Astrocyte of the cerebellum (primary cell): ENCODE data around the gene YAF2.
"Not testable (repeated sequence)": the region's sequence is repeated elsewhere in the genome, so short reads cannot be mapped to it uniquely, and the experiment has no call there.

Experiments used
- DNase-seq: peaks from one replicate; pipeline ENCODE4 v3.0.0-alpha.2; 2011; ENCODE audit warnings: low read depth
- H3K4me3 ChIP-seq: 2 replicates; pipeline ENCODE4 v1.5.1; 2011; ENCODE audit warnings: mild to moderate bottlenecking, low read depth, low read length, moderate library complexity
- CTCF ChIP-seq: IDR thresholded peaks from 2 replicates; pipeline ENCODE4 v1.5.1; 2012; ENCODE audit warnings: low read length, low read depth, moderate library complexity, mild to moderate bottlenecking; ENCODE audit errors: missing control alignments
- in situ Hi-C: cut with HindIII; loops from 2 replicates; pipeline ENCODE4 v1.10.0; 2017; ENCODE audit warnings: low sequenced_read_pairs

YAF2 gene

GRCh38 chr12:42237853-42238239 lies 202 bp downstream of the YAF2 start:
- no peak for DNase-seq
- H3K4me3 ChIP-seq = peak overlapping the region; percentile 63
- no peak for TF ChIP-seq CTCF
- in situ Hi-C loops = no loop called here

GRCh38 chr12:42237052-42237852 lies 796 bp downstream of the YAF2 start:
- H3K4me3 ChIP-seq = peak overlapping the region; percentile 63
- in situ Hi-C loops = no loop called here
- peak; percentile 52 for TF ChIP-seq CTCF
- peak; percentile 37 for DNase-seq

GRCh38 chr12:42236017-42236416 lies 2.0 kb downstream of the YAF2 start:
- no peak for TF ChIP-seq CTCF
- DNase-seq = no peak
- in situ Hi-C loops = no loop called here
- no peak overlapping the region for H3K4me3 ChIP-seq

- no peak for DNase-seq
- no peak for TF ChIP-seq CTCF
- no peak overlapping the region for H3K4me3 ChIP-seq
- in situ Hi-C loops = no loop called here
Measured at GRCh38 chr12:42235426-42235825, 2.6 kb downstream of the YAF2 start.

- in situ Hi-C loops = no loop called here
- no peak for DNase-seq
- no peak for TF ChIP-seq CTCF
- H3K4me3 ChIP-seq = no peak overlapping the region
Measured at GRCh38 chr12:42234970-42235369, 3.1 kb downstream of the YAF2 start.

- in situ Hi-C loops, H3K4me3 ChIP-seq, DNase-seq: not testable (repeated sequence)
Measured at GRCh38 chr12:42227525-42227924, 10.5 kb downstream of the YAF2 start.

GRCh38 chr12:42224501-42224900 lies 13.5 kb downstream of the YAF2 start:
- DNase-seq, in situ Hi-C loops: not testable (repeated sequence)

More at GRCh38 chr12:42224501-42224900, 13.5 kb downstream of the YAF2 start:
- H3K4me3 ChIP-seq = not testable (repeated sequence)
